Measurements from ENCODE around the gene PAM16.

Gene PAM16

DNA sequence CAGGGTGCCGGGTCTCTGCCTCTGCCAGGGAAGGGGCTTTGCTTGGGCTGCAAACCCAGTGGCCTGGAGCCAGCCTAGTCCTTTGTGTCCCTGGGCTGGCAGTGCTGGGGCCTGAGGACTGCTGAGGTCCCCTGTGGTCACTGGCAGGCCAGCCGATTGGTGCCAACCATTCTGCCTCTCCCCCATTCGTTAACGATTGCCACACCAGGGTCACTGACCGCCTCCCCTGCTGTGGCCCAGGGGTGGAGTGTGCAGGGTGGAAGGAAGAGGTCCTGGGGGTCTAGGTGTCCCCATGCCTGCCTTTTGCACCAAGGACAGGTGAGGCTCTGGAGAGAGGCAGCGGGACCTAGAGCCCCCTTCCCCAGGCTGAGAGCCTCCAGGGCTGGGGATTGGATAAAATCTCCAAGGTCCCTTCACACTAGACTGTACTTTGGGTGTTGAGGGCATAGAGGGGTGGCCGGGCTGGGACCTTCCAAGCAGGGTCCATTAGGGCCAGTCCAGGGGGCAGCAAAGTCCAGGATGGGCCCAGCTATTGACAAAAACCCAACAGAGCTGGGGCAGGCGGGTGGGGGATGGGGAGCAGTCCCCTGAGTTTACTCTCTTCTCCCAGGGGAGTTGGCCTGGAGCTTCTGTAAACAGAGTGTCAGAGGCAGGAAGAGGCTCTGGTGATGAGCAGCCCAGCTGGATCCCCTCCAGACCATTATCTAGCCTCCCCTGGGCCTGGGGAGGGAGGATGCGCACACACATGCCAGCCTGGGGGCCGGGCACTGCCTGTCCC lies 21.6 kb upstream of the PAM16 start:
- Histone ChIP-seq H3K27ac (peak overlapping the region; percentile 45), H3K79me2 (peaks cover 3% of the 10 kb centered on the region), H3K9ac (no peak overlapping the region), H3K36me3 (ENCODE audit: control insufficient read depth, insufficient read depth, low read length) (no peaks in the 10 kb centered on the region), H3K4me3 (ENCODE audit: low read depth, low read length) (peak overlapping the region; percentile 17), H3K4me1 (peaks cover 27% of the 10 kb centered on the region), H2AFZ (no peak overlapping the region), H3K9me3 (ENCODE audit: control insufficient read depth, low read length) (no peaks in the 10 kb centered on the region), H3K27me3 (ENCODE audit: control insufficient read depth, insufficient read depth, low read length) (no peaks in the 10 kb centered on the region), H3K4me2 (ENCODE audit: low read length) (peak overlapping the region; percentile 59)
- TF ChIP-seq, protein P1, sequence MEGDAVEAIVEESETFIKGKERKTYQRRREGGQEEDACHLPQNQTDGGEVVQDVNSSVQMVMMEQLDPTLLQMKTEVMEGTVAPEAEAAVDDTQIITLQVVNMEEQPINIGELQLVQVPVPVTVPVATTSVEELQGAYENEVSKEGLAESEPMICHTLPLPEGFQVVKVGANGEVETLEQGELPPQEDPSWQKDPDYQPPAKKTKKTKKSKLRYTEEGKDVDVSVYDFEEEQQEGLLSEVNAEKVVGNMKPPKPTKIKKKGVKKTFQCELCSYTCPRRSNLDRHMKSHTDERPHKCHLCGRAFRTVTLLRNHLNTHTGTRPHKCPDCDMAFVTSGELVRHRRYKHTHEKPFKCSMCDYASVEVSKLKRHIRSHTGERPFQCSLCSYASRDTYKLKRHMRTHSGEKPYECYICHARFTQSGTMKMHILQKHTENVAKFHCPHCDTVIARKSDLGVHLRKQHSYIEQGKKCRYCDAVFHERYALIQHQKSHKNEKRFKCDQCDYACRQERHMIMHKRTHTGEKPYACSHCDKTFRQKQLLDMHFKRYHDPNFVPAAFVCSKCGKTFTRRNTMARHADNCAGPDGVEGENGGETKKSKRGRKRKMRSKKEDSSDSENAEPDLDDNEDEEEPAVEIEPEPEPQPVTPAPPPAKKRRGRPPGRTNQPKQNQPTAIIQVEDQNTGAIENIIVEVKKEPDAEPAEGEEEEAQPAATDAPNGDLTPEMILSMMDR (IDR thresholded peaks at IDR 0.05): no peak

DNA sequence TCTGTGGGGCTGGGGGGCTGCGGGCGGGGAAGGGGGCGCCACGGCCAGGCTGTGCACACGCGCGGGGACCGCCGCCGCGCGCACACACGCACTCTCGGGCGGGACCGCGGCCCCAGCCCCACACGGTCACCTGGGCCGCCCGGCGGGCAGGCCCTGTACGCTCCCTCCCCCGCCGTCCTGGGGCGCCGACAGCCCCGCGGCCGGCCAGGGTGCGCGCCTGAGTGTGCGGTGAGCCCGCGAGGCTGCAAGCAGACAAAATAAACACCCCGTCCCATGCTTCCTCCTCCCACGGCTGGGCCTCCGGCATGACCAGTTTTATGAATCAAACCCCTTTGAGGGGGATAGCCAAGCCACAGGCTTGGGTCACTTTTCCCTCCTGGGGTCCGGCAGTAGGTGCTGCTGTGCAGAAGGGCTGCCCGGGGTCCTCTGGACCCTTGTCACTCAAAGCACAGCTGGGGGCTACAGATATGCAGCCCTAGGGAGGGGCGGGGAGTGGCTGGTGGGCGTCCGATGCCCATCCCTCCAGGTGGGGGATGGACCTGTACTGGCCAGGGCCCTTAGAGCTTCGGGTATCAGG lies 21.0 kb upstream of the PAM16 start:
- Histone ChIP-seq H3K27ac (no peak overlapping the region), H3K27me3 (ENCODE audit: control insufficient read depth, insufficient read depth, low read length) (no peaks in the 10 kb centered on the region), H3K36me3 (ENCODE audit: control insufficient read depth, insufficient read depth, low read length) (no peaks in the 10 kb centered on the region), H3K9me3 (ENCODE audit: control insufficient read depth, low read length) (no peaks in the 10 kb centered on the region), H3K4me2 (ENCODE audit: low read length) (peak overlapping the region; percentile 59), H3K4me3 (ENCODE audit: low read depth, low read length) (peak overlapping the region; percentile 17), H2AFZ (peak overlapping the region; percentile 74), H3K4me1 (peaks cover 27% of the 10 kb centered on the region), H3K79me2 (peaks cover 8% of the 10 kb centered on the region), H3K9ac (no peak overlapping the region)
- TF ChIP-seq, protein P1 (IDR thresholded peaks at IDR 0.05): no peak

DNA sequence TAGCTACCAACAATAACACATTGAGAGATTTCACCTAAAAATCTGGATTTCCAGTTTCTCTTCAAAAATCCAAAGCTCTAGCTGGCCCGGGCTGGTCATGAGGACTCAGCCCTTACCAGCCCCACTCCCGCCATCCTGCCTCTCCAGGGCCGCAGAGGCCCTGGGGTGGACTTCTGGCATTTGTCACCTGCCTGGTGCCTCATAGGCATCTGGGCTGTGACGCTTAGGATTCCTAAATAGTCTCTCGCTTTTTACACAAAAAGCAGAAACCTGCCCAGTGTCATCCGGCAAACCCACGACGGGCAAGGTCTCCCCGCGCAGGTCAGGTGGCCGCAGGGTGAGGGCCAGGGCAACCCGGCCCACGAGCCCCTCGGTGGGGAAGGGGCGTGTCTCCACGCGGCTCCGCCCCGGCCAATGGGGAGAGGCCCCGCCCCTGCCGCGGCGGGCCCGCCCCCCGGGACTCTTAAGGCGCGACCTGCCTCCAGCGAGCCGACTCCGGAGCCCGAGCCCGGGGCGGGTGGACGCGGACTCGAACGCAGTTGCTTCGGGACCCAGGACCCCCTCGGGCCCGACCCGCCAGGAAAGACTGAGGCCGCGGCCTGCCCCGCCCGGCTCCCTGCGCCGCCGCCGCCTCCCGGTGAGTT lies 20.4 kb upstream of the PAM16 start, which contains the start of gene VASN:
TSS of gene VASN (plus strand) at position 492 of the 644 bp plus-strand sequence. CDS start 9,030 bp downstream, outside the sequence.
- no peaks in the 10 kb centered on the region for H3K36me3 ChIP-seq (ENCODE audit: control insufficient read depth, insufficient read depth, low read length)
- H3K27me3 ChIP-seq (ENCODE audit: control insufficient read depth, insufficient read depth, low read length): no peaks in the 10 kb centered on the region
- peaks cover 27% of the 10 kb centered on the region for H3K4me1 ChIP-seq
- peak within 1 kb of the TSS; percentile 17 for H3K4me3 ChIP-seq (ENCODE audit: low read depth, low read length)
- peak within 1 kb of the TSS; percentile 34 for H3K27ac ChIP-seq
- H3K9ac ChIP-seq: no peak within 1 kb of the TSS
- peaks cover 12% of the 10 kb centered on the region for H3K79me2 ChIP-seq
- TF ChIP-seq, protein P1 (IDR thresholded peaks at IDR 0.05): no peak
- H2AFZ ChIP-seq: peak within 1 kb of the TSS; percentile 74
- H3K4me2 ChIP-seq (ENCODE audit: low read length): peak within 1 kb of the TSS; percentile 59
- H3K9me3 ChIP-seq (ENCODE audit: control insufficient read depth, low read length): no peaks in the 10 kb centered on the region

DNA sequence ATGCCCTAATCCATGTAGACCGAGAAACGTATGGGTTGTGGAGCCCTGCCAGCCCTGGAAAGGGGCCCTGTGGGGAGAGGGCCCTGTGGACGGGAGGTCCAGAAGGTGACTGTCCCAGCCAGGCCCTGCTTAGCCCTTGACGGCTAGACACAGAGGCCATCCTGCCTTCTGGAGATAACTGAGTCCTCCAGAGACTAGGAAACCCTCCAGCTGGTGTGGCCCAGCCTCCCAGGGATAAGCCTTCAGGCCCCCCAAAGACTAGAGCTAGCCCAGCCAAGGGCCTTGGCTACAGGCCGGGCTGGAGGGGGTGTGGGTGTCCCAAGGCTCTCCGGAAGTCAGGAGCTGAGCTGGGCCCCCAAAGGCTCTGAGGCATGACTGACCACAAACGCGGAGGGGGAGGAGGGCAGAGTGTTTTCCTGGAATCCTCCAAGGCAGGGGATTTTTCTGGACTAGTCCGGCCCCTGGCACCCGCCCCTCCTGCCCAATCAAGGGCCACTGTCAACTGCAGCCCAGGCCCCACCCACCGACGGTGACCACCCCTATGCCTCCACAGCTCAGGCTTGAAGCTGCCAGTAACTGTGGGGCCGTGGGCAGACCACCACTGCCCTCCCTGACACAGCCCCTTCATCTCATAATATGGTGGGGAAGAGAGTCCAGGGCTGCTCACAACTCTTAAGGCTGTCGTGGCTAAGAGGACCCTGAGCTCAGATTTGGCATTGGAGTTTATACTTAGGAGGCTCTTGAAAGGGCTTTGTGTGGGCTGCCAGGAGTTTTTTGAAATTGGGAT lies 19.6 kb upstream of the PAM16 start:
- Histone ChIP-seq H3K9ac (no peak overlapping the region), H2AFZ (no peak overlapping the region), H3K9me3 (ENCODE audit: control insufficient read depth, low read length) (no peaks in the 10 kb centered on the region), H3K4me1 (peaks cover 19% of the 10 kb centered on the region), H3K27me3 (ENCODE audit: control insufficient read depth, insufficient read depth, low read length) (no peaks in the 10 kb centered on the region), H3K27ac (peak overlapping the region; percentile 34), H3K36me3 (ENCODE audit: control insufficient read depth, insufficient read depth, low read length) (no peaks in the 10 kb centered on the region), H3K4me2 (ENCODE audit: low read length) (no peak overlapping the region), H3K79me2 (peaks cover 12% of the 10 kb centered on the region), H3K4me3 (ENCODE audit: low read depth, low read length) (no peak overlapping the region)
- TF ChIP-seq, protein P1 (IDR thresholded peaks at IDR 0.05): no peak
